GM12878 (cell line): ENCODE measurements around the gene AGAP1. TPM values are rescaled to one million over a fixed set of nuclear protein-coding genes. Genes with fewer than 3 reads are reported as not detected.

Source experiments
- ATAC-seq: fragments of 200-7000 bp; cut with Tn5 transposase; 3 replicates; pipeline ENCODE4 v1.9.1; 2020; ENCODE audit warnings: mild to moderate bottlenecking, moderate library complexity
- BruUV-seq: library from RNA; stranded (reverse); fragments of 400-500 nt; replicated peaks from 2 replicates; lab custom pipeline; 2021; lab: Mats Ljungman, UMichigan
- CTCF ChIA-PET: fragments of 300-600 bp; sonication (Branson Sonifier 250); formaldehyde crosslinking; extraction: SDS; loops from one replicate; lab custom pipeline; 2021; ENCODE audit warnings: inconsistent platforms; lab: Yijun Ruan, JAX
- POLR2A ChIA-PET: fragments of 350-600 bp; formaldehyde crosslinking; extraction: SDS; loops from one replicate; lab custom pipeline; 2021; ENCODE audit warnings: inconsistent platforms; lab: Charles Lee
- RAD21 ChIA-PET: fragments of 300-600 bp; sonication (Branson Sonifier 250); formaldehyde crosslinking; loops from one replicate; lab custom pipeline; 2023; ENCODE audit warnings: antibody characterized with exemption; ENCODE audit not compliant: unreplicated experiment; lab: Charles Lee
- SMC1A ChIA-PET: fragments of 300-600 bp; sonication (Branson Sonifier 250); formaldehyde crosslinking; loops from one replicate; lab custom pipeline; 2023; ENCODE audit not compliant: unreplicated experiment, uncharacterized antibody; lab: Charles Lee
- DNase-seq: peaks from one replicate; pipeline ENCODE4 v3.0.0-alpha.2; 2011; ENCODE audit warnings: low read depth, low spot score
- FAIRE-seq: peaks from 3 replicates; lab custom pipeline; 2011; peaks lifted over from hg19 to GRCh38; lab: Jason Lieb, UNC
- H2AFZ ChIP-seq: 2 replicates; pipeline ENCODE4 v1.6.0; 2011; ENCODE audit warnings: low read depth, low read length, control low read depth; ENCODE audit not compliant: control insufficient read depth
- H3K27ac ChIP-seq: 2 replicates; pipeline ENCODE4 v1.5.1; 2011; ENCODE audit warnings: control low read depth; ENCODE audit not compliant: control insufficient read depth, insufficient read depth
- H3K27me3 ChIP-seq, 2 experiments: replicated peaks in 1 of 2; 2 replicates each; pipeline versions ENCODE4 v1.6.0 to v1.6.1; 2011; ENCODE audit warnings: low read length in 1 of 2; ENCODE audit not compliant: control insufficient read depth in 2 of 2, insufficient read depth in 2 of 2
- H3K36me3 ChIP-seq, 2 experiments: 2 replicates each; pipeline ENCODE4 v1.5.1; 2011; ENCODE audit warnings: low read length in 1 of 2; ENCODE audit not compliant: control insufficient read depth in 2 of 2, insufficient read depth in 2 of 2
- H3K4me1 ChIP-seq: 2 replicates; pipeline ENCODE4 v1.6.1; 2011; ENCODE audit warnings: mild to moderate bottlenecking, low read length, moderate library complexity, mixed read lengths; ENCODE audit not compliant: control insufficient read depth, insufficient read depth
- H3K4me2 ChIP-seq: 2 replicates; pipeline ENCODE4 v1.6.0; 2011; ENCODE audit warnings: control low read depth; ENCODE audit not compliant: control insufficient read depth, insufficient read depth
- H3K4me3 ChIP-seq: fragments of 200-600 bp; sonication (generic); 2 replicates; pipeline ENCODE4 v1.5.1; 2016
- H3K79me2 ChIP-seq: 2 replicates; pipeline ENCODE4 v1.6.0; 2011; ENCODE audit warnings: low read length; ENCODE audit not compliant: control insufficient read depth, insufficient read depth
- H3K9ac ChIP-seq: 2 replicates; pipeline ENCODE4 v1.8.0; 2011; ENCODE audit warnings: low read length, control low read depth, mixed read lengths; ENCODE audit not compliant: control insufficient read depth, insufficient read depth
- H3K9me3 ChIP-seq: replicated peaks from 3 replicates; pipeline ENCODE4 v1.5.1; 2011; ENCODE audit warnings: mild to moderate bottlenecking, low read length; ENCODE audit not compliant: control insufficient read depth, insufficient read depth
- H4K20me1 ChIP-seq: 2 replicates; pipeline ENCODE4 v1.6.0; 2011; ENCODE audit not compliant: control insufficient read depth, insufficient read depth
- BCL11A ChIP-seq: IDR thresholded peaks from 2 replicates; pipeline ENCODE4 v1.6.1; 2011; ENCODE audit warnings: low read depth, low read length
- BRCA1 ChIP-seq: IDR thresholded peaks from 2 replicates; pipeline ENCODE4 v1.6.1; 2011; ENCODE audit warnings: low read depth, low read length, improper control_type of control experiment
- CHD1 ChIP-seq: IDR thresholded peaks from 2 replicates; pipeline ENCODE4 v1.6.1; 2012; ENCODE audit warnings: low read depth, low read length, improper control_type of control experiment
- CTCF ChIP-seq, 3 experiments: IDR thresholded peaks in 2 of 3; conservative IDR thresholded peaks in 1 of 3; 2 replicates each; pipeline ENCODE4 v1.5.1; 2011; ENCODE audit warnings: low read depth in 3 of 3, low read length in 3 of 3, mild to moderate bottlenecking in 3 of 3, control low read depth in 2 of 3, moderate library complexity in 2 of 3, inconsistent platforms in 1 of 3, mixed read lengths in 1 of 3; ENCODE audit not compliant: control insufficient read depth in 2 of 3, insufficient read depth in 1 of 3; ENCODE audit errors: extremely low read depth in 1 of 3
- NR2F1 ChIP-seq: fragments of 450-650 bp; conservative IDR thresholded peaks from 2 replicates; pipeline ENCODE4 v1.6.1; 2017; ENCODE audit warnings: mild to moderate bottlenecking
- RAD21 ChIP-seq: IDR thresholded peaks from 2 replicates; pipeline ENCODE4 v1.6.1; 2011; ENCODE audit warnings: mild to moderate bottlenecking, low read depth, low read length, moderate library complexity; ENCODE audit not compliant: insufficient read depth
- RFX5 ChIP-seq: IDR thresholded peaks from 2 replicates; pipeline ENCODE4 v1.6.1; 2011; ENCODE audit warnings: low read depth, low read length, improper control_type of control experiment
- SMAD5 ChIP-seq: IDR thresholded peaks from 2 replicates; pipeline ENCODE4 v1.6.1; 2016; ENCODE audit warnings: antibody characterized with exemption, low read depth
- SMC3 ChIP-seq: IDR thresholded peaks from 2 replicates; pipeline ENCODE4 v1.6.1; 2011; ENCODE audit warnings: low read length, improper control_type of control experiment, borderline replicate concordance
- STAT3 ChIP-seq: IDR thresholded peaks from 2 replicates; pipeline ENCODE4 v1.6.1; 2011; ENCODE audit warnings: low read depth, low read length, improper control_type of control experiment
- TARDBP ChIP-seq: IDR thresholded peaks from 2 replicates; pipeline ENCODE4 v1.6.1; 2016; ENCODE audit warnings: borderline replicate concordance
- YY1 ChIP-seq: IDR thresholded peaks from 2 replicates; pipeline ENCODE4 v1.6.1; 2011; ENCODE audit warnings: low read depth, mild to moderate bottlenecking, low read length
- ZNF622 ChIP-seq: fragments of 450-650 bp; IDR thresholded peaks from 2 replicates; pipeline ENCODE4 v1.6.1; 2017; ENCODE audit warnings: mild to moderate bottlenecking, inconsistent platforms
- WGBS: methylation state at CpG from one replicate; pipeline ENCODE4 v1.1.6; 2016; ENCODE audit warnings: low lambda C conversion rate; ENCODE audit not compliant: insufficient replicate concordance, insufficient coverage; ENCODE audit errors: missing lambda C conversion rate; 5-methylcytosine and 5-hydroxymethylcytosine counted together
- in situ Hi-C: fragments of 300-500 bp; cut with MboI; formaldehyde crosslinking; loops from 9 replicates; pipeline ENCODE4 v1.14.3; 2018; ENCODE audit warnings: mixed read lengths
- intact Hi-C: fragments of 100-400 bp; cut with micrococcal nuclease; formaldehyde crosslinking; loops from one replicate; pipeline ENCODE4 v1.14.2; 2022; ENCODE audit not compliant: unreplicated experiment
- polyA plus RNA-seq, 11 experiments: library from polyadenylated mRNA; depleted of rRNA in 4 of 11; unstranded in 6 of 11; stranded (reverse) in 5 of 11; fragments of >200 nt; fragmentation: Nextera tagmentation in 4 of 11; fragmentation: Illumina TruSeq in 1 of 11; extraction: Ambion mirVana in 4 of 11; extraction: Trizol in 1 of 11; gene quantifications; 1 replicate in 1 of 11; 2 replicates in 10 of 11; pipeline versions ENCODE4 v1.2.1 to v1.2.3, GENCODE V29; 2011 to 2016; ENCODE audit warnings: inconsistent platforms in 2 of 11, missing spikeins in 2 of 11, low read depth in 1 of 11
- total RNA-seq, 4 experiments: library from RNA; depleted of rRNA in 3 of 4; stranded (reverse); fragments of >200 nt in 3 of 4; fragmentation: Illumina TruSeq in 1 of 4; extraction: Trizol in 1 of 4; gene quantifications; 2 replicates each; pipeline versions ENCODE4 v1.2.1 to v1.2.3, GENCODE V29; 2013 to 2021
- TF ChIP-seq, protein P1 (sequence below): fragments of 450-650 bp; IDR thresholded peaks from 2 replicates; pipeline ENCODE4 v1.6.1; 2017; ENCODE audit warnings: mild to moderate bottlenecking
- TF ChIP-seq, protein P2 (sequence below): IDR thresholded peaks from 2 replicates; pipeline ENCODE4 v1.6.1; 2012; ENCODE audit warnings: low read depth, low read length, improper control_type of control experiment

AGAP1 gene
- total and polyA plus RNA-seq, 10 of the 15 experiments (the other 5 are each of a cell fraction or from before 2014, with no cell fraction given), result 0.05 to 0.15 (median 0.06) TPM; not detected in 7

DNA sequence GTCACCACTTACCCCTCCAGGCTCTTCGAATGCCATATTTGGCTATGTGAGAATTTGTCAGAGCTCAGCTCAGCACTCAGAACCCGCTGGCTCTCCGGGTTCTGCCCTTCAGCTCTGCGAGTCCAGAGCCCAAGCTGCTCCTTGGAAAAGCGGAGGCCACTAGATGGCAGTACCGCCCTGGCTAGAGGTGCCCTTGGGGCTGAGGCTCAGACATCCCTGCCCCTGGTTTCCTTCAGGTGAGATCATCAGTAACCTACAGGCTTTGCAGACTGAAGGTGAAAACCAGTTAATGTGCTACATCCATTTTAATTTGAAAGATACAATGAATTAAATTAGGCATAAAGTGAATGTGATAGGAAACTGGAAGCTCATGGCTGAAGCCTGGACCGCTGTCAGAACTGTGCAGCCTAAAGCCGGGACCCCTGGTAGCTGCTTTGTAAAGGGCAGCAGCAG, 285.6 kb downstream of the AGAP1 start:
- no peaks in the 10 kb centered on the region for H3K36me3 ChIP-seq
- ATAC-seq (peak; percentile 95), DNase-seq (no peak), FAIRE-seq (peak; percentile 70)
- no peaks in the 10 kb centered on the region for H3K79me2 ChIP-seq
- H3K27ac ChIP-seq, result no peak overlapping the region
- H3K4me1 ChIP-seq, result no peaks in the 10 kb centered on the region
- in situ Hi-C loops (loop anchor here (5.0 kb wide), 1 partner anchor 1293 kb away; no protein-coding TSS in a partner anchor), intact Hi-C loops (loop anchor here (1.0 kb wide), 1 partner anchor 402 kb away; no protein-coding TSS in a partner anchor)
- ChIA-PET CTCF (interaction anchor here (0.6 to 5.0 kb wide), 19 partner anchors 10 to 1888 kb away, joined by 3 to 84 read pairs (median 4); no protein-coding TSS in a partner anchor), POLR2A (no interaction called here), RAD21 (interaction anchor here (1.2 to 2.4 kb wide), 5 partner anchors 14 to 1292 kb away, joined by 3 to 26 read pairs (median 4); no protein-coding TSS in a partner anchor), SMC1A (interaction anchor here (1.0 to 3.3 kb wide), 5 partner anchors 9 to 403 kb away, joined by 3 to 28 read pairs (median 3); no protein-coding TSS in a partner anchor)
- WGBS, result 25% methylated on average over 8 of the region's 8 CpGs
- TF ChIP-seq CHD1, result no peak
- peak; percentile 76 to 91 (median 81) for TF ChIP-seq CTCF (IDR thresholded peaks at IDR 0.05 in 2 of 3, conservative IDR thresholded peaks at IDR 0.05 in 1 of 3; ENCODE audit: control insufficient read depth in 2 of 3, extremely low read depth in 1 of 3, insufficient read depth in 1 of 3, low read depth in 3 of 3, low read length in 3 of 3)
- TF ChIP-seq ZNF622, result no peak
- 0 out of 2 replicates have a peak, but pooled peaks have one; percentile 23 for TF ChIP-seq YY1
- TF ChIP-seq, protein P1, sequence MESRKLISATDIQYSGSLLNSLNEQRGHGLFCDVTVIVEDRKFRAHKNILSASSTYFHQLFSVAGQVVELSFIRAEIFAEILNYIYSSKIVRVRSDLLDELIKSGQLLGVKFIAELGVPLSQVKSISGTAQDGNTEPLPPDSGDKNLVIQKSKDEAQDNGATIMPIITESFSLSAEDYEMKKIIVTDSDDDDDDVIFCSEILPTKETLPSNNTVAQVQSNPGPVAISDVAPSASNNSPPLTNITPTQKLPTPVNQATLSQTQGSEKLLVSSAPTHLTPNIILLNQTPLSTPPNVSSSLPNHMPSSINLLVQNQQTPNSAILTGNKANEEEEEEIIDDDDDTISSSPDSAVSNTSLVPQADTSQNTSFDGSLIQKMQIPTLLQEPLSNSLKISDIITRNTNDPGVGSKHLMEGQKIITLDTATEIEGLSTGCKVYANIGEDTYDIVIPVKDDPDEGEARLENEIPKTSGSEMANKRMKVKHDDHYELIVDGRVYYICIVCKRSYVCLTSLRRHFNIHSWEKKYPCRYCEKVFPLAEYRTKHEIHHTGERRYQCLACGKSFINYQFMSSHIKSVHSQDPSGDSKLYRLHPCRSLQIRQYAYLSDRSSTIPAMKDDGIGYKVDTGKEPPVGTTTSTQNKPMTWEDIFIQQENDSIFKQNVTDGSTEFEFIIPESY, result no peak
- TF ChIP-seq NR2F1, result no peak
- no peak for TF ChIP-seq STAT3
- no peak for TF ChIP-seq BCL11A
- TF ChIP-seq RFX5, result peak; percentile 58; the same call in 1 of the 2 replicates
- TF ChIP-seq, protein P2, sequence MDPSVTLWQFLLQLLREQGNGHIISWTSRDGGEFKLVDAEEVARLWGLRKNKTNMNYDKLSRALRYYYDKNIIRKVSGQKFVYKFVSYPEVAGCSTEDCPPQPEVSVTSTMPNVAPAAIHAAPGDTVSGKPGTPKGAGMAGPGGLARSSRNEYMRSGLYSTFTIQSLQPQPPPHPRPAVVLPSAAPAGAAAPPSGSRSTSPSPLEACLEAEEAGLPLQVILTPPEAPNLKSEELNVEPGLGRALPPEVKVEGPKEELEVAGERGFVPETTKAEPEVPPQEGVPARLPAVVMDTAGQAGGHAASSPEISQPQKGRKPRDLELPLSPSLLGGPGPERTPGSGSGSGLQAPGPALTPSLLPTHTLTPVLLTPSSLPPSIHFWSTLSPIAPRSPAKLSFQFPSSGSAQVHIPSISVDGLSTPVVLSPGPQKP, result no peak
- TF ChIP-seq TARDBP, result no peak
- TF ChIP-seq SMC3, result peak; percentile 73
- TF ChIP-seq SMAD5, result no peak
- TF ChIP-seq BRCA1, result no peak
- peak; percentile 86 for TF ChIP-seq RAD21
- no peaks in the 10 kb centered on the region for H4K20me1 ChIP-seq
- H3K27me3 ChIP-seq, result peaks cover 0 to 2% of the 10 kb centered on the region in 2 experiments; a peak in 3 of 4 replicates
- H3K9ac ChIP-seq, result no peak overlapping the region
- H3K9me3 ChIP-seq, result no peaks in the 10 kb centered on the region
- no peak overlapping the region for H3K4me3 ChIP-seq
- H2AFZ ChIP-seq, result no peak overlapping the region
- no TSS peak for BruUV-seq
- no peak overlapping the region for H3K4me2 ChIP-seq
